GM19455 (cell line): Measurements from ENCODE around the gene FMNL3.
A peak's percentile ranks its signal among the peaks of the same experiment; 100 is the strongest.

ENCODE experiments used
- ATAC-seq: cut with Tn5 transposase; IDR thresholded peaks from one replicate; pipeline ENCODE4 v1.9.1; 2021; ENCODE audit not compliant: unreplicated experiment

FMNL3 gene

DNA sequence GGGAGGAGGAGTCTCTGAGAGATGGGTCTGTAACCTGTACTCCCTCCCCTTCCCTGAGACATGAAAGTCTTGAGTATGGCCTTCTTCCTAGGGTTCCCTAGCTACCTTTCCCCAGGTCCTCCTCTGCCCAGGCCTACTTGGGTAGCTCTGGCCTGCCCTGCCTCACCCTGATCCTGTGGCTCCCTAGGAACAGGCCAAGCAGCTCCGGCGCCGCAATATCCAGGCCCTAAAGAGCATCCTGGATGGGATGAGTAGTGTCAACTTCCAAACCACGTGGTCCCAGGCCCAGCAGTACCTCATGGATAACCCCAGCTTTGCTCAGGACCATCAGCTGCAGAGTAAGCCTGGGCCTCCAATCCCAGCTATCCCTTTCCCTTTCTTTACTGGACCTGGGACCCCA lies 71.5 kb downstream of the FMNL3 start:
- ATAC-seq = no peak

DNA sequence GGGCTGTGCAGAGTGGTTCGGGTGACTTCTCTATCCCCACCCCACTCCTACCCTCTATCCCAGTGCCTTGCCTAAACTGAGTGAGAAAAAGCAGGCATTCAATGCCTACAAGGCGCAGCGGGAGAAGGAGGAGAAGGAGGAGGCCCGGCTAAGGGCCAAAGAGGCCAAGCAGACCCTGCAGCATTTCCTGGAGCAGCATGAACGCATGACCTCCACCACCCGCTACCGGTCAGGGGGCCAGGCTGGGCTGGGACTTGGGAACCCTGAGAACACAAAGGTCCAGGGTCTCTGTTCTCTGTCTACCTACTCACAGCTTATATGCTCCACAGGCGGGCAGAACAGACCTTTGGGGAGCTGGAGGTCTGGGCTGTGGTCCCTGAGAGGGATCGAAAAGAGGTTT lies 72.2 kb downstream of the FMNL3 start:
- no peak for ATAC-seq

DNA sequence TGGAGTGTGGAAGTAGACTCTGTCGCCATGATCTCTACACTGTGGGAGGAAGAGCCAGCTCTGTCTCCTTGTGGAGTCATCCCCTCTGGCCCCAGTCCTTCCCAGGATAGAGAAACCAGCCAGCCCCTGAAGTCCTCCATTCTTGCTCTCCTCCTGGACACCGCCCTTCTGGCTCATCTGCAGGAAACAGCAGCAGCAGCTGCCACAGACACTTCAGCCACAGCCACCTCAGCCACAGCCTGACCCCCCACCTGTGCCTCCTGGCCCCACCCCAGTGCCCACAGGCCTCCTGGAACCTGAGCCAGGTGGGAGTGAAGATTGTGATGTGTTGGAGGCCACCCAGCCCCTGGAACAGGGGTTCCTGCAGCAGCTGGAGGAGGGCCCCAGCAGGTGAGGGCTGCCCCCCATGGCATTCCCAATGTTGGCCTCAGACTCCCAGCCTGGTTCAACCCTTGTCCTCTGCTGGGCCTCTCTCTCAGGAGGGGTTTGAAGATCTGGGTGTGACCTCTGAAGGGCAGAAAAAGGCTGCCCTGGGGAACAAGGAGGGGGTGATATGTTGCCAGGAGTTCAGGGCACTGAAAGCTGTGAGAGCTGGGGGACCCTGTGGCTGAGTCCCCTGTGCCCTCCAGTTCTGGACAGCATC lies 73.4 kb downstream of the FMNL3 start:
- ATAC-seq = no peak

DNA sequence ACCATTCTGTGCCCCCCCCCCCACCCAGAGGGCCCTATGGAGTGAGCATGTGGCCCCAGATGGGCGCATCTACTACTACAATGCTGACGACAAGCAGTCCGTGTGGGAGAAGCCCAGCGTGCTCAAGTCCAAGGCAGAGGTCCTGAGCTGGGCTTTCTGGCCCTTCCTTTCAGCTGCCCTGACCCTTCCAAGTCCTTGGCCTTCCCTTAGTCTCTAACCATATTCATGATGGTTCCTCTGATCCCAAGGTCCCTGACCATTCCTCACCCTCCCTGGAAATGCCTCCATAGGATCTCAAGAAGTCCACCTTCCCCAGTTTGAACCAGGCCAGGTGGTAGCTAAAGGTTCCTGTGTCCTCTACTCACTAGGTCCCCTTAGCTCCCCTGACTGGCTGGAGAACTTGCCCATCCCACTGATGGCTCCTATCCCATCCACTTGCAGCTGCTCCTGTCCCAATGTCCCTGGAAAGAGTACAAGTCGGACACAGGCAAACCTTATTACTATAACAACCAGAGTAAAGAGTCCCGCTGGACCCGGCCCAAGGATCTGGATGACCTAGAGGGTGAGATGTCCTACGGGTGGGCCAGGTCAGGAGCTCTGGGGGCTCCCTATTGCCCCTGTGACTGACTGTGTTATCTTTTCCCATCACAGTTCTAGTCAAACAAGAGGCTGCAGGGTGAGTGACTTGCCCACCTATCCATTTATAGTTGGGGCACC lies 74.1 kb downstream of the FMNL3 start:
- ATAC-seq = no peak

DNA sequence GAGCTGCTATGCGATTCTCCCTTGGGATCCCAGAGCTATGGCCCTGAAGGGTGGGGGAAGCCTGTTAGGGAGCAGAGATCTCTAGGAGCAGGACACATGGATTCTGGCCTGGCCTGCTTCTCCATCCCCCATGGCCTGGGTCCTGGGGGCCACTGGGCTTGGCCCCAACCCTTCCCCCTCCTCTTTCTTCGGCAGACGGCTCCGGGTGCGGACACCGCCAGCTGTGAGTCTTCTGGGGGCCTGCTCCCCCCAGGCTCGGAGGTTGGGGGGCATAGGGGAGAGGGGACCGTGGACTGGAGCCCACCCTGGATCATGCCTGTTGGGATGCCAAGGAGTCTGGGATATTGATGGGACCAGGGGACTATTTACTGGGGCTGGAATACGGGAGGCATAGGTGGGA lies 74.8 kb downstream of the FMNL3 start:
- ATAC-seq = no peak

DNA sequence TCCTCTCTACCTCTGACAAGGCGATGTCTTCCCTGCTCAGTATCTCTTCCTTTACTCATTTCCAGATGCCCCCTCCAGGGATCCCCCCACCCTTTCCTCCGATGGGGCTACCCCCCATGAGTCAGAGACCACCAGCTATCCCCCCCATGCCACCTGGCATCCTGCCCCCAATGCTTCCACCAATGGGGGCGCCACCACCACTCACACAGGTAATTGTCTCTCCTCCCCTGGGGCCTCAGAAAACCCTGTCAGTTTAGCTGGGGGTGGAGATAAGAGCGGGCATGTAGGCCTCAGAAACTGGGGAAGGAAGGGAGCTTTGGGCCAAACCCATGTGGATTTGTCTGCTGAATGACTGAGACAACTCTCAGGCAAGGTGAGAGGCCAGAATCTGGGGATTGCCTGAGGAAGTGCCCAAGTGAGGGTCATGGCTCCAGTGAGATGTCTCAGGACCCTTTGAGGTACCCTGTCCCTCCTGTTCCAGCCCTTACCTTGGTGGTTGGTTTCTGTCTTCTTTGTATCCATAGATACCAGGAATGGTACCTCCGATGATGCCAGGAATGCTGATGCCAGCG lies 75.8 kb downstream of the FMNL3 start:
- ATAC-seq = no peak

DNA sequence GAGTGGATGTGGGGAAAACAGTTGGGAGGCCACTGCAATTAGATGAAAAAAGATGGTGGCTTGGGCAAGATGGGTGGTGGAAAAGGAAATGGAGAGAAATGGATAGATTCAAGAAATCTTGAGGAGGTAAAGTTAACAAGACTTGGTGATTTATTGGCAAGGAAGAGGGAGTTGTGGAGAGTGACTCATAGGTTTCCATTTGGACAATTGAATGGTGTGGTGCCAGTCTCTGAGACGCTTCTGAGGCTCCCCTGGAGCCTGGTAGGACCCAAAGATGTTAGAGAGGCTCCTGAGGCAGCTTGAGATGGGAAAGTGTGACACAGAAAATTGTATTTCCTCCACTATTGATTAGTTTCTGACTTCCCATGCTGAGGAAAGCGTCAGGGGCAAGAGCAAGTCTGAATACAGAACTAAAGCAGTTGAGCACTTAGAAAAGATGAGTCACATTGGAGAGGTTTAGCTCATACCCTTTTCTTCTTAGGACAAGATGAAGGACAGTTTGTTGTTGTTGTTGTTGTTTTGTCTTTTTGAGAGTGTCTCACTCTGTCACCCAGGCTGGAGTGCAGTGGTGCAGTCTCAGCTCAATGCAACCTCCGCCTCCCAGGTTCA lies 79.3 kb downstream of the FMNL3 start:
- ATAC-seq = no peak

DNA sequence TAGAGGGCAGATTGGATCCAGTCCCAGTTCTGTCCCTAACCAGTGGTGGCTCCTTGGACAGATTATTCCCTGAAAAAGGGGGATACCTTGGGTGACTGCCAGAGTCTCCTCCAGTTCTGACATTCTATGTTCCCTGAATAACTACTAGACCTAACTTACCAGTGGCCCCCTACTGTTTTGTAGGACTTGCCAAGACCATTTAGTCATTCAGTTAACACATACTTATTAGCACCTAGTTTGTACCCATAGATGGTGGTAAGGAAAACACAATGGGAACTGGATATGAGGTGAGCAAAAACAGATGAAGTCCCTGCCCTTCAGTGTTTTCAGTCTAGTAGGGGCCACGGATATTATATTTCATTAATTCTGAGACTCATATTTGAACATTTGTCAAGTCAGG lies 80.4 kb downstream of the FMNL3 start:
- no peak for ATAC-seq

DNA sequence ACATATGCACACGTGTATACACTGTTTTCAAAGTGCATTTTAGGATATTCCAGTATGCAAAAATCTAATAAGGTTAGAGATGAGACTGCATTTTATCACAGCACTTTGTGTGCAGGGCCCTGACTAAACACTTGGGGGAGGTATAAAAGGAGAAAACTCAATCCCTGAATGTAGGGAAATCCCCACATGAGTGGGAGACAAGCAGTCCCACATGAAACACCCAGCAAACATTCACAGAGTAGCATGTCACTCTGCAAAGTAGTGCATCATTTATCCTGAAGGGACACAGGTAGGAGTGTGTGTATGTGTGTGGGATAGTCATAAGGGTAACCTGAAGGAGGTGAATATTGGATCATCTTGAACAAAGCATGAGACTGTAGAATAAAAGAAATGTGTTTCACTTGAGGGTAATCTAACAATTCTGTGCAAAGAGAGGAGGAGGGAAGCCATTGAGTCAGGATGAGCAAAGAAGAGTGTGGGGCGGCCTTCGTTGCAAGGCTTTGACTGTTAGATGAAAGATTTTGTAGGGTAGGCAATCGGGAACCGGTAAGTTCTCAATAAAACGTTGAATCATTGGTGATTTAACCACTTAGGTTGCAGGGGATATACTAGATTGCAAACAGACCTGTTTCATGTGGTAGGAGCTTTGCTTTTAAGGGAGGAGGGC lies 80.9 kb downstream of the FMNL3 start:
- ATAC-seq = no peak

DNA sequence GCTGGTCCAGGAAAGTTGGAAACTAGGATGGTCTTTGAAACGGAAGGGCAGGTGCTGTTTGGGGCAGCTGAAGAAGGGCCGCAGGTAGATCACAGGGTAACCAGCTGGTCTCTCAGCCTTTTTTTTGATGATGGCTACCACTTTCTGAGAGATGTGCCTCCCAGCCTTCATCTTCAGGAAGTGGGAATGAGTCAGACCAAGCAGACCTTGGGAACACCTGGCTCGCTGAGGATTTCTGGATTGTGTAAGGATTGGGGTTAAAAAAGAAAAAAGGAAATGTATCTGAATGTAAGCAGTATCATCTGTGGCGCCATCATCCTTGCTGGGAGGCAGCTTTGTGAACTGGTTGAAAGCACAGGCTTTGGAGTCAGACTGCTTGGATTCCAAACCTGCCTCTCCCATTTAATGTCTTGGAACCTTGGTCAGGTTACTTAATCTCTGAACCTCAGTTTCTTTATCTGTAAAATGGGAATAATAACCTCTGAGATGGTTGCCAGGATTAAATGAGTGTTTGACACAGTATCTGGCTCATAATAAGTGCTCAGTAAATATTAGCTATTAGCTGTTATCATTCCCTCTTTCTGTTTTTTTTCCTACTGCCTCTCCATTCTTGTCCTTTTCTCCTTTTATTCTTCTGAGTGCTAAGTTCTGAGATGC lies 82.2 kb downstream of the FMNL3 start:
- ATAC-seq = no peak

DNA sequence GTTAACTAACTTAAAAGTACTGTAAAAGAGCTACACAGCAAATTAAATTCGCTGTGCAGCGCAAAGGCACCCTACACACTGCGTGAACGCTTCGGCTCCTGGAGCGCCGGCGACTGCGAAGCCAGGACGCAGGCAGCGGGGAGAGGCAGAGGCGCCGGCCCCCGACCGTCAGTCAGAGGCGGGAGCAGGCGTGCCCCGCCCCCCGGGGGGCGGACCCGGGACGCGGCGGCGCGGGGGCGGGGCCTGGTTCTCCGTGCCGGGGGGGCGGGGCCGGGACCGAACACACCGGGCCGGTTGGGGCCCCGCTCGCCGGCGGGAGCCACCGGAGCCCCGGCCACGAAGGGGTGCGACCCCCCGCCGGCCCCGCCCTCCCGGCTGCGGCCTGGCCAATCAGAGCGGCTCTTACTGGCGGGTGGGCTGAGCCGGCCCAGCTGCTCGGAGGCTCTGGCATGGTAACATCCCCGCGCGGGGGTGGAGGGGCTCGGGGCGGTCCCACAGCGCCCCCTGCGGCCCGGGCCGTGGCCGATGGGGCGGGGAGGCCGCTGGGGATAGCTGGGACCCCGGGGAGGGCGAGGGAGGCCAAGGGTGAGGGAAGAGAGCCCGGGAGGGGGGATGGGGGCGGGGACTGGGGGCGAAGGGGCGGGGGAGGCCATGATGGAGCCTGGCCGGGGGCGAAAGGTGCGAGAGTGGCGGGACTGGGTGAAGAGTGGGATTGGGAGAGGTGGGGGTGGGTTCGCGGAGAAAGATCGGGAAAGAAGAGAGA lies 83.9 kb downstream of the FMNL3 start, which contains the start of gene PRPF40B:
Gene PRPF40B (plus strand): TSS at position 420 of the 763 bp plus-strand sequence. CDS start 30 bp downstream, at position 450.
- peak; percentile 70 for ATAC-seq

DNA sequence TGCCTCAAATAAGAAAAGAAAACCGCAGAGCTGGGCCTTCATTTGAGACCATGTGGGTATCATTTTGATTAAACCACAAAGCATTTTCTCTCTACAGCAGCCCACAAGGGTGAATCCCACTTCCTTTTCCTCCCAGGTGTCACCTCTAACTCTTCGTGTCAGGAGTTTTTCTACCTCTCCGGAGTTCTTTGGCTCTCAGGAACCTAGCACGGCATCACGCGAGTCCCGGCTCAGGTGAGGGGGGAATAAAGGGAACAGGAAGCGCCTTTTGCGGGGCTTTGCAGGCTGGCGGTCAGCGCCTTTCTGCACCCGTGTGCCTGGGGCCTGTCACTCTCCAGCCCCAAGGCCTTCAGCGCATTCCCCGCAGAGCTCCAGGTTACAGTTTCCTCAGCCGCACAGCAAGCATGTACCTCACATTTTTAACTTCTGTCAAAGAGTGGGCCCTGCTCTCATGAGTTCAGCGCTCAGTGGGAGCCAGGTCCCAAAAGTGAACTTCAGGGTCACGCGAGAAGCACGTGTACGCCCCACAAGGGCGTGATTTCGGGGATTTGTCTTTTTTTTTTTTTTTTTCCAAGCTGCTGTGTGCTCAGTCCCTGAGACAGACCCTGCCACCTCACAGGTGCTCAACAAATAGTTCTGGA lies 84.6 kb downstream of the FMNL3 start:
- ATAC-seq = peak; percentile 26

DNA sequence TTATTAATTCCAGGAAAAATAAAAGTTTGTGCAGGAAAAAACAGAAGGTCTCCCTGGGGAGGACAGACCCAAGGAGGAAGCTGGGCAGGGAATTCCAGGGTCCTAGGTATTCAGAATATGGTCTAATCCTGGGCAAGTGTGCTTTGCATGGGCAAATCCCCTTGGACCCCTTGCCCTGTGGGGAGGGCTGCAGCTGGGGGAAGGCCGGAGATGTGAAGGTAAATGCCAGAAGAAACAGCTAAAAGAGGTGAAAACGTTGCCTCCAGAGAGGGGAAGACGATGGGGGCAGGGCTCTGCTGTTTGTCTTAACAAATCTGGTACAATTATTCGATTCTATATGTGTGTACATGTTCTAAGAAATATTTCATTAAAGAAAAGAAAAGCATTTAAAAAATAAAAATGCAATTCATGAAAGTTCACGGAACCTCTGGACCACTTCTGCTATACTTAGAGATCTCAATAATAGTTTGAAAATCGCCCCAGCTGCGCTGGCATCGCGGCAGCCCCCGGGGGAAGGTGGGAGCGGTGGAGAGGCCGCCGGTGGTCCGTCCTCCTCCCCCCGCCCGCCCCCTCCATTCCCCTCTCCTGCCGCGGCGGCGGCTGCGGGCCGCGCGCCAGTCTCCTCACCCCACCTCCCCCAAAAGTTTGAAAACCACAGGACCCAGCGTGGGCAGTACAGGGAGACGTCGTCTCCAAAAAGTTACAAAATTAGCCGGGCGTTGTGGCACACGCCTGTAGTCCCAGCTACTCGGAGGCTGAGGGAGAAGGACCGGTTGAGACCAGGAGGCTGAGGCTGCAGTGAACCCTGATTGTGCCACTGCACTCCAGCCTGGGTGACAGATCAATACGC lies 85.3 kb downstream of the FMNL3 start:
- ATAC-seq = peak; percentile 4

DNA sequence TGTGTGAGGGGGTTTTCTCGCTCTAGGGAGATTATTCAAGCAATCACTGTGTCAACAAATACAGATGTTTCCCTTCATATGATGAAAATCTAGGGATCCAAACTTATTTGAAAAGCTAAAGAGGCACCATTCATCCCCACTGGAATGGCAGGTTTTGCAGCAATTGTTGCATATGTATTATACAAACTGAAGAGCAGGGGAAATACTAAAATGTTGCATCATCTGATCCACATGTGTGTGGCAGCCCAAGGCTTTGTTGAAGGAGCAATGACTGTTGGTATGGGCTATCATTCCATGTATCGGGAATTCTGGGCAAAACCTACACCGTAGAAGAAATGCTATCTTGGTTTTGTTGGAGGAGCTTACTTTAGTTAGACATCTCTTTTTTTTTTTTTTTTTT lies 87.9 kb downstream of the FMNL3 start:
- ATAC-seq = no peak

DNA sequence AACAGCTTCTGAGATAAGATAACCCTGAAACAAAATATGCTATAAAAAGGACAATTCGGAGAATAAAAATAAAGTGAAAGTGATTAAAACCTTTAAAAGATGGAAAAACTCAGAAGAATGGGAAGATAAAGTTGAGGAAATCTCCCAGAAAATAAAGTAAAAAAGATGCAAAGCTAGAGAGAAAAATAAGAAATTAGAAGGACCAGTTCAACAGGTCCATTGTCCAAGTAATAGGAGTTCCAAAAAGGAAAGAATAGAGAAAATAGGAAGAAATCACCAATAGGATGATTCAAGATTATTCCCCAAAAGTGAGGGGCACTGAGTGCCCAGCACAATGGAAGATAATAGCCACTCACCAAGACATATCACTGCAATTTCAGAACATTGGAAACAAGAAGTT lies 88.6 kb downstream of the FMNL3 start:
- no peak for ATAC-seq

DNA sequence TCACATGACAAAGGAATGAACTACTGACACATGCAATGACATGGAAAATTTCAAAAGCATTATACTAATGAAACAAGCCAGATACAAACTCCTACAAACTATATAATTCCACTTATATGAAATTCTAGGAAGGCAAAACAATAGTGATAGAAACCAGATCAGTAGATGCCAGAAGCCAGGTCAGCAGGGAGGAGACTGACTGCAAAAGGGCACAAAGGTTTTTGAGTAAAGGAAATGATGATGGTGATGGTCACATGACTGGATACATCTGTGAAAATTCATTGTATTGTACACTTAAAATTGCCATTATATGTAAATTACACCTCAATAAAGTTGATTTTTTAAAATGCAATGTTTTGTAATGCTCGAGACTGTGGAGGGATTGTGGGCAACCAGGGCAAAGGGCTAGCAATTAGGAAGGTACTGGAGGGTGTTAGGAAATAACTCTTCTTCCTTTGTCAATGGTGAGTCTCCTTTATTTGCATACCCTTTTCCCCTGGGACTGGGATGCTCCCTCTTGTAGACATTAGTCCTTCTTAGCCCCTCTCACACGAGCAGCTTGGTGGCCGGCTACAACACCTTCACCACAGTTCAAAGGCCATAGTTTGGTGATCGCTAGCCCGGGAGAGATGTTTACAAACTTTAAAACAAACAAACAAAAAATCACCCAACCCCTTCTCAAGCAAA lies 90.5 kb downstream of the FMNL3 start:
- no peak for ATAC-seq

DNA sequence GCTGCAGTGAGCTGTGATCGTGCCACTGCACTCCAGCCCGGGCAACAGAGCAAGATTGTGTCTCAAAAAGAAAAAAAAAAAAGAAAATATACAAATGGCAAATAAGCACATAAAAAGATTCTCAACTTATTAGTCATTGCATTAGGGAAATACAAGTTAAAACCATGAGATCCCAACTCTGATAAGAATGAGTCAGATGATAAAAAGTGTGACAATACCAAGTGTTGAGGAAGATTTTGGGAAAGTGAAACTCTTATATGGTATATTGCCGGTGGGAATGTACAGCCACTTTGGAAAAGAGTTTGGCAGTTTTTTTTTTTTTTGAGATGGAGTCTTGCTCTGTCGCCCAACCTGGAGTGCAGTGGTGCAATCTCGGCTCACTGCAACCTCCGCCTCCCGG lies 91.5 kb downstream of the FMNL3 start:
- ATAC-seq = no peak

DNA sequence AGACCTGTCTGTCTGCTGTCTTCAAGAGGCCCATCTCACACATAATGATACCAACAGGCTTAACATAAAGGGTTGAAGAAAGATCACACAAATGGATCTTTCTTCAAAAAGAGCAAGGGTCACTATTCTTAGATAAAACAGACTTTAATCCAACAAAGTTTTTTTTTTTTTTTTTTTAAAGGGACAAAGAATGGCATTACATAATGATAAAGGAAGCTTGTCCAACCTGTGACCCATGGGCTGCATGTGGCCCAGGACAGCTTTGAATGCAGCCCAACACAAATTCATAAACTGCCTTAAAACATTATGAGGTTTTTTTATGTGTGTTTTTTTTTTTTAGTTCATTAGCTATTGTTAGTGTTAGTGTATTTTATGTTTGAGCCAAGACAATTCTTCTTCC lies 95.0 kb downstream of the FMNL3 start:
- no peak for ATAC-seq
